ENCODE data around the gene FCN2. TPM values are rescaled to one million over a fixed set of nuclear protein-coding genes. Genes with fewer than 3 reads are reported as not detected.

The FCN2 gene
- total RNA-seq, 1 experiment from 2014 or later: not detected

DNA sequence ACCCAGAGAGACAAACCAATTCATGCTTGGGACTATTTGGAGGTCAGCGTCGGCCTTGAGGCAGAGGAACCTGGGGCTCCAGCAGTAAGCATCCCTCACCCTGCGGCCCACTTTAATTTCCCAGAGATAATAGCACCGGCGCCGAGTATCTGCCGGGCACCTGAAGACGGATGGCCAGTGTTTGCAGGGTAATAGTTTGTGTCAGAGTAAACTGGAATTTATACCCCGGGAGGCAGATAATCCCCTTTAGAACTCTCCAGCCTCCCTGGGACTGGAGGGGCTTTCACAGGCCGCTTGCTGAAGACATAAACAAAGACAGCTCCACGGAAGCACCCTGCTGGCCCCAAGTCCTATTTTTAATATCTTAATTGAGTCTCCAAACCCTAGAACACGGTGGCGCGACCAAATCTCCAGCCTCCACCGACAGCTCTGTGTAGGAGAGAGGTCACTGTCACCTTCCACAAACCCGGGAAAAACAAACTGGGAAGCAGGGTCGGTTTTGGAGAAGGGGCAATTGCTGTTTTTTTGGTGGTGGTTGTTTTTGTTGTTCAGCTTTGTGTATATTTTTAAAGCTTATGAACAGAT, 54.5 kb downstream of the FCN2 start:
- H3K79me2 ChIP-seq (ENCODE audit: insufficient read depth, low read length): no peaks in the 10 kb centered on the region
- ChIA-PET RAD21 (ENCODE audit: low non-redundant PET in 1 of 2, low total read pairs in 2 of 2, uncharacterized antibody in 2 of 2, unreplicated experiment in 2 of 2) (no interaction called here), POLR2A (no interaction called here), CTCF (no interaction called here)
- H3K4me3 ChIP-seq (replicated peaks in 1 of 2; ENCODE audit: low read depth in 1 of 2, low read length in 2 of 2): no peak overlapping the region
- H3K9me3 ChIP-seq (ENCODE audit: control insufficient read depth in 1 of 2, insufficient read depth in 1 of 2, low read depth in 1 of 2, low read length in 2 of 2): no peaks in the 10 kb centered on the region
- DNase-seq (ENCODE audit: low read depth, low spot score) (no peak), ATAC-seq (no peak)
- TF ChIP-seq POLR2A (IDR thresholded peaks at IDR 0.05; ENCODE audit: borderline replicate concordance, extremely low read depth, insufficient read depth, insufficient read length) (no peak), TCF7L2 (IDR thresholded peaks at IDR 0.05; ENCODE audit: borderline replicate concordance, extremely low read depth, insufficient read depth, insufficient read length) (no peak), POLR2AphosphoS5 (IDR thresholded peaks at IDR 0.05; ENCODE audit: low read depth, low read length) (no peak), JUND (IDR thresholded peaks at IDR 0.05) (no peak), SP1 (IDR thresholded peaks at IDR 0.05; ENCODE audit: low read depth) (no peak), EZH2 (IDR thresholded peaks at IDR 0.05) (no peak), CBX3 (IDR thresholded peaks at IDR 0.05; ENCODE audit: low read depth) (no peak)
- TF ChIP-seq, protein P1, sequence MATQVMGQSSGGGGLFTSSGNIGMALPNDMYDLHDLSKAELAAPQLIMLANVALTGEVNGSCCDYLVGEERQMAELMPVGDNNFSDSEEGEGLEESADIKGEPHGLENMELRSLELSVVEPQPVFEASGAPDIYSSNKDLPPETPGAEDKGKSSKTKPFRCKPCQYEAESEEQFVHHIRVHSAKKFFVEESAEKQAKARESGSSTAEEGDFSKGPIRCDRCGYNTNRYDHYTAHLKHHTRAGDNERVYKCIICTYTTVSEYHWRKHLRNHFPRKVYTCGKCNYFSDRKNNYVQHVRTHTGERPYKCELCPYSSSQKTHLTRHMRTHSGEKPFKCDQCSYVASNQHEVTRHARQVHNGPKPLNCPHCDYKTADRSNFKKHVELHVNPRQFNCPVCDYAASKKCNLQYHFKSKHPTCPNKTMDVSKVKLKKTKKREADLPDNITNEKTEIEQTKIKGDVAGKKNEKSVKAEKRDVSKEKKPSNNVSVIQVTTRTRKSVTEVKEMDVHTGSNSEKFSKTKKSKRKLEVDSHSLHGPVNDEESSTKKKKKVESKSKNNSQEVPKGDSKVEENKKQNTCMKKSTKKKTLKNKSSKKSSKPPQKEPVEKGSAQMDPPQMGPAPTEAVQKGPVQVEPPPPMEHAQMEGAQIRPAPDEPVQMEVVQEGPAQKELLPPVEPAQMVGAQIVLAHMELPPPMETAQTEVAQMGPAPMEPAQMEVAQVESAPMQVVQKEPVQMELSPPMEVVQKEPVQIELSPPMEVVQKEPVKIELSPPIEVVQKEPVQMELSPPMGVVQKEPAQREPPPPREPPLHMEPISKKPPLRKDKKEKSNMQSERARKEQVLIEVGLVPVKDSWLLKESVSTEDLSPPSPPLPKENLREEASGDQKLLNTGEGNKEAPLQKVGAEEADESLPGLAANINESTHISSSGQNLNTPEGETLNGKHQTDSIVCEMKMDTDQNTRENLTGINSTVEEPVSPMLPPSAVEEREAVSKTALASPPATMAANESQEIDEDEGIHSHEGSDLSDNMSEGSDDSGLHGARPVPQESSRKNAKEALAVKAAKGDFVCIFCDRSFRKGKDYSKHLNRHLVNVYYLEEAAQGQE (IDR thresholded peaks at IDR 0.05; ENCODE audit: low read depth): no peak
- BruUV-seq (replicated peaks): no TSS peak
- H3K4me1 ChIP-seq (ENCODE audit: control insufficient read depth in 1 of 2, insufficient read depth in 2 of 2, low read length in 2 of 2): no peaks in the 10 kb centered on the region
- intact Hi-C loops (cut with micrococcal nuclease): no loop called here
- no peak overlapping the region for H2AFZ ChIP-seq (ENCODE audit: low read depth, low read length, poor library complexity, severe bottlenecking)
- H3K9ac ChIP-seq (ENCODE audit: low read length): no peak overlapping the region
- H3K9me2 ChIP-seq (ENCODE audit: insufficient read depth): no peaks in the 10 kb centered on the region
- H3K27me3 ChIP-seq (ENCODE audit: insufficient read depth, low read length): peaks cover 3% of the 10 kb centered on the region; the same call in 1 of the 2 replicates
- no peaks in the 10 kb centered on the region for H4K20me1 ChIP-seq (ENCODE audit: insufficient read depth)
- no peak overlapping the region for H3K4me2 ChIP-seq (ENCODE audit: low read length)
- no peak overlapping the region for H3K27ac ChIP-seq (ENCODE audit: low read depth, low read length)
- no peaks in the 10 kb centered on the region for H3K36me3 ChIP-seq (ENCODE audit: control insufficient read depth in 1 of 2, insufficient read depth in 2 of 2, low read length in 2 of 2)
